ENCODE results near the gene PSEN2. TPM values are rescaled to one million over a fixed set of nuclear protein-coding genes. Genes with fewer than 3 reads are reported as not detected.

Gene PSEN2
- total RNA-seq, 1 donor from 2014 or later, result 19.8 TPM

- Mint-ChIP-seq H3K4me1 (ENCODE audit: unreplicated experiment) (no peaks in the 10 kb centered on the region), H3K36me3 (ENCODE audit: low read depth, unreplicated experiment) (peaks cover 5% of the 10 kb centered on the region), H3K27ac (ENCODE audit: unreplicated experiment) (no peak overlapping the region), H3K9me3 (ENCODE audit: unreplicated experiment) (no peaks in the 10 kb centered on the region), H3K27me3 (ENCODE audit: unreplicated experiment) (no peaks in the 10 kb centered on the region), H3K4me3 (ENCODE audit: unreplicated experiment) (no peak overlapping the region)
- TF ChIP-seq CTCF (IDR thresholded peaks at IDR 0.05; ENCODE audit: unreplicated experiment), result no peak
- no peak for DNase-seq (ENCODE audit: low spot score)
Measured at GRCh38 chr1:226915672-226915995, 45.2 kb downstream of the PSEN2 start.

GRCh38 chr1:226916497-226916896, 46.1 kb downstream of the PSEN2 start:
- peaks cover 5% of the 10 kb centered on the region for H3K36me3 Mint-ChIP-seq (ENCODE audit: low read depth, unreplicated experiment)
- no peaks in the 10 kb centered on the region for H3K4me1 Mint-ChIP-seq (ENCODE audit: unreplicated experiment)
- H3K9me3 Mint-ChIP-seq (ENCODE audit: unreplicated experiment), result no peaks in the 10 kb centered on the region
- no peak for DNase-seq (ENCODE audit: low spot score)
- no peak for TF ChIP-seq CTCF (IDR thresholded peaks at IDR 0.05; ENCODE audit: unreplicated experiment)
- no peaks in the 10 kb centered on the region for H3K27me3 Mint-ChIP-seq (ENCODE audit: unreplicated experiment)
- H3K4me3 Mint-ChIP-seq (ENCODE audit: unreplicated experiment), result no peak overlapping the region
- H3K27ac Mint-ChIP-seq (ENCODE audit: unreplicated experiment), result no peak overlapping the region

GRCh38 chr1:226919587-226919986, 49.2 kb downstream of the PSEN2 start:
- Mint-ChIP-seq H3K9me3 (ENCODE audit: unreplicated experiment) (no peaks in the 10 kb centered on the region), H3K27me3 (ENCODE audit: unreplicated experiment) (no peaks in the 10 kb centered on the region), H3K36me3 (ENCODE audit: low read depth, unreplicated experiment) (peaks cover 5% of the 10 kb centered on the region), H3K4me1 (ENCODE audit: unreplicated experiment) (no peaks in the 10 kb centered on the region), H3K27ac (ENCODE audit: unreplicated experiment) (no peak overlapping the region), H3K4me3 (ENCODE audit: unreplicated experiment) (no peak overlapping the region)
- no peak for TF ChIP-seq CTCF (IDR thresholded peaks at IDR 0.05; ENCODE audit: unreplicated experiment)
- DNase-seq (ENCODE audit: low spot score), result no peak

- no peak for DNase-seq (ENCODE audit: low spot score)
- no peaks in the 10 kb centered on the region for H3K4me1 Mint-ChIP-seq (ENCODE audit: unreplicated experiment)
- no peak overlapping the region for H3K27ac Mint-ChIP-seq (ENCODE audit: unreplicated experiment)
- H3K36me3 Mint-ChIP-seq (ENCODE audit: low read depth, unreplicated experiment), result peaks cover 5% of the 10 kb centered on the region
- no peaks in the 10 kb centered on the region for H3K9me3 Mint-ChIP-seq (ENCODE audit: unreplicated experiment)
- no peak for TF ChIP-seq CTCF (IDR thresholded peaks at IDR 0.05; ENCODE audit: unreplicated experiment)
- no peaks in the 10 kb centered on the region for H3K27me3 Mint-ChIP-seq (ENCODE audit: unreplicated experiment)
- H3K4me3 Mint-ChIP-seq (ENCODE audit: unreplicated experiment), result no peak overlapping the region
Measured at GRCh38 chr1:226919995-226920394, 49.6 kb downstream of the PSEN2 start.

- Mint-ChIP-seq H3K27me3 (ENCODE audit: unreplicated experiment) (no peaks in the 10 kb centered on the region), H3K36me3 (ENCODE audit: low read depth, unreplicated experiment) (peaks cover 5% of the 10 kb centered on the region), H3K27ac (ENCODE audit: unreplicated experiment) (no peak overlapping the region), H3K4me3 (ENCODE audit: unreplicated experiment) (no peak overlapping the region), H3K9me3 (ENCODE audit: unreplicated experiment) (no peaks in the 10 kb centered on the region), H3K4me1 (ENCODE audit: unreplicated experiment) (no peaks in the 10 kb centered on the region)
- no peak for TF ChIP-seq CTCF (IDR thresholded peaks at IDR 0.05; ENCODE audit: unreplicated experiment)
- no peak for DNase-seq (ENCODE audit: low spot score)
Measured at GRCh38 chr1:226920446-226920894, 50.1 kb downstream of the PSEN2 start.
